Measurements from ENCODE around the gene ADAMTS17.

ADAMTS17 gene

GRCh38 chr15:100111125-100112060 lies 230.4 kb downstream of the ADAMTS17 start:
- peak; percentile 72 for DNase-seq (ENCODE audit: low read depth)
- H3K4me3 ChIP-seq (ENCODE audit: low read length): no peak overlapping the region
- TF ChIP-seq CTCF (conservative IDR thresholded peaks at IDR 0.05; ENCODE audit: low read length): no peak

- DNase-seq (ENCODE audit: low read depth): no peak
- H3K4me3 ChIP-seq (ENCODE audit: low read length): no peak overlapping the region
- no peak for TF ChIP-seq CTCF (conservative IDR thresholded peaks at IDR 0.05; ENCODE audit: low read length)
Measured at GRCh38 chr15:100109486-100110035, 232.2 kb downstream of the ADAMTS17 start.

GRCh38 chr15:100108846-100109245 lies 232.9 kb downstream of the ADAMTS17 start:
- no peak for DNase-seq (ENCODE audit: low read depth)
- TF ChIP-seq CTCF (conservative IDR thresholded peaks at IDR 0.05; ENCODE audit: low read length): no peak
- H3K4me3 ChIP-seq (ENCODE audit: low read length): no peak overlapping the region

- no peak for TF ChIP-seq CTCF (conservative IDR thresholded peaks at IDR 0.05; ENCODE audit: low read length)
- no peak for DNase-seq (ENCODE audit: low read depth)
- no peak overlapping the region for H3K4me3 ChIP-seq (ENCODE audit: low read length)
Measured at GRCh38 chr15:100108346-100108745, 233.4 kb downstream of the ADAMTS17 start.

GRCh38 chr15:100107606-100108225 lies 234.1 kb downstream of the ADAMTS17 start:
- no peak for TF ChIP-seq CTCF (conservative IDR thresholded peaks at IDR 0.05; ENCODE audit: low read length)
- no peak overlapping the region for H3K4me3 ChIP-seq (ENCODE audit: low read length)
- DNase-seq (ENCODE audit: low read depth): no peak

GRCh38 chr15:100107151-100107550 lies 234.6 kb downstream of the ADAMTS17 start:
- no peak for DNase-seq (ENCODE audit: low read depth)
- TF ChIP-seq CTCF (conservative IDR thresholded peaks at IDR 0.05; ENCODE audit: low read length): no peak
- no peak overlapping the region for H3K4me3 ChIP-seq (ENCODE audit: low read length)
